Epidermal melanocyte (primary cell): ENCODE results near the gene FAM222A.

Source experiments
- DNase-seq: peaks from one replicate; pipeline ENCODE4 v3.0.0; 2011; ENCODE audit warnings: low spot score; ENCODE audit not compliant: insufficient read length

Gene FAM222A

GRCh38 chr12:109770861-109771670 lies 57.4 kb downstream of the FAM222A start:
- no peak for DNase-seq

- DNase-seq = no peak
Observed at GRCh38 chr12:109771746-109772621, 58.4 kb downstream of the FAM222A start.

GRCh38 chr12:109772622-109773321 lies 59.1 kb downstream of the FAM222A start:
- DNase-seq = no peak

GRCh38 chr12:109773384-109774011 lies 59.9 kb downstream of the FAM222A start:
- DNase-seq = no peak

- DNase-seq = peak; percentile 94
Observed at GRCh38 chr12:109775172-109775881, 61.7 kb downstream of the FAM222A start.

- DNase-seq = no peak
Observed at GRCh38 chr12:109776624-109777023, 63.0 kb downstream of the FAM222A start.

DNA sequence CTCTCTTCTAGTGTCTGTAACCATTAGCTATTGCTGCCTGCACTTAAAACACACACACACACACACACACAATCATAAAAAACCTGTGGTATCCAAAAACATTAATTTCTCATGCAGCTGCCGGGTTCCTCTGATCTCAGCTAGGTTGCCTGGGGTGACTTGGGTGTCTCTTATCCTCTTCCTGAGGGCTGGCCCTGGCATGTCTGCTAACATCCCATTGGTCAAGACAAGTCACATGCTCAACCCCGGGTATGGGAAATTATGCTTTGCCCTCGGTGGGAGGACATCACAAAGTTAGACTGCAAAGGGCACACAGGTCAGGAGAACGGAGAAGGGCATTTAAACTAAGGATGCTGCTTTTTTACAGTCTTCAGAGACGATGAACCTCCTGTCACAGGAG lies 63.9 kb downstream of the FAM222A start:
- peak; percentile 83 for DNase-seq

DNA sequence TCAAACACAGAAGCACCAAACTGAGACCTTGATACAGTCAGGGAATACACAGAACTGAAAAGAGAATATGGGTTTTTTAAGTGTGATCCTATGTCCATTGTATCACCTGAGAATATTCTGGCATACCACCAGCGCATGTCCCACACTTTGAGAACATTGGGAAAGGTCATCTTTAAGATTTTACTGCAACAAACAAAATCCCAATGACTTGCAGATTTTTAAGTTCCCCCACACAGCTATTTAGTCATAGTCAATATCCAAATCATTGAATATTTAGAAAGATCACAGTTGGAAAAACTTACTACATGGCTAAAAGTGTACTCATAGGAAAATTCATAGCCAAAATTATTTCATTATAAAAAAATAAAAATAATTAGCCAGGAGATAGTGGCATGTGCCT lies 65.1 kb downstream of the FAM222A start:
- no peak for DNase-seq

GRCh38 chr12:109779382-109779781 lies 65.8 kb downstream of the FAM222A start:
- no peak for DNase-seq

DNA sequence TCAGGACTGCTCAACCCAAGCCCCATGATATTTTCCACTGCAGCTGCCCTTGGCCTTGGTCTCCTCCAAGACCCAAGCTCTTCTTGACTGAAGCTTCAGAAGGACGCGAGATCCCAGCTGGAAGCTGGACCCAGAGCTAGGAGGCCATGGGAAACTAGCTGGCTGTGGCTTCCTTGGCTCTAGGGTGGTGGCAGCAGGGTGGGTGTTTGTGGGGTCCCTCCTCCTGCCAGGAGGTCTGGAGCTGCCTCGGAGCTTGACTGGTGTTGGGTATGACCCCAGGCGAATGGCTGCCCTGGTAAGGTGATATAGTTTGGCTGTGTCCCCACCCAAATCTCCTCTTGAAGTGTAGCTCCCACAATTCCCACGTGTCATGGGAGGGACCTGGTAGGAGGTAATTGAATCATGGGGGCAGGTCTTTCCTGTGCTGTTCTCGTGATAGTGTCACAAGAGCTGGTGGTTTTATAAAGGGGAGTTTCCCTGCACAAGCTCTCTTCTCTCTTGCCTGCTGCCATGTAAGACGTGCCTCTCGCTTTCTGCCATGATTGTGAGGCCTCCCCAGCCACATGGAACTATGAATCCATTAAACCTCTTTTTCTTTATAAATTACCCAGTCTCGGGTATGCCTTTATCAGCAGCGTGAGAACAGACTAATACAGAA lies 68.2 kb downstream of the FAM222A start:
- DNase-seq = no peak

- no peak for DNase-seq
Observed at GRCh38 chr12:109782326-109782703, 68.7 kb downstream of the FAM222A start.

DNA sequence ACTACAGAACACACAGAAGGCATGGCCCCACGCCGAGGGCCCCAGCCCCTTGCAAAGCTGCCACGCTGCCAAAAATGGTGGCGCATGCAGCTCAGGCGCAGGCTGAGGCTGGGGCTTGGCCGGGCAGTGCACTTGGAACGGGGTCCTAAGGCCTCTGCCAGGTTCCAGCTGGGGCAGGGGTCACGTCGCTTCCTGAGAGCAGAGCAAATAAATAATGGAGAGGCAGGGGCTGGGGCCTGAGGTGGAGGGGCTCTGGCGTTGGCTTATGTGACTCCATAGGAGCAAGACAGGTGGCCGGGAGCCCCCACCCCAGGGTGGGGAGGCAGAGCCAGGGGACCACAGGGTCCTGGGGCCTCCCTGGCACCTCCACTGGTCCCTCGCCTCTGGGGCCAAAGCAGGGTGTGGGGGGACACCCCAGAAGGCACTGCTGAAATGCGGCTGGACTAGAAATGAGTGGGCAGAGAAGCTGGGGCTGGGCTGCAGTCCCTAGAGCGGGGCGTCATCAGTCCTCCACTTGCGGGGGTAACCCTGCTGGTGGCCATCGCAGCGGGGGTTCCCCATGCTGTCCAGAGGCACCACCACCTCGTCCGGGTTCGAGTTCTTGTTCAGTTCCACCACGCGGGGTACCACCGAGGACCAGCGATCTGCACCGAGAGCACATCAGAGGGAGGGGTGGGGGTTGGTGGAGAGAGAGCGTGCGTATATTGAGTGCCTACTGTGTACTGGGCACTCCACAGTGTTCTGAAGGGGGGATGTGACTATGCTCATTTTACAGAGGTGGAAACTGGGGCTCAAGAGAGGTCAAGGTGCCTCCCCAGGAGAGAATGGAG lies 69.7 kb downstream of the FAM222A start:
- no peak for DNase-seq

DNA sequence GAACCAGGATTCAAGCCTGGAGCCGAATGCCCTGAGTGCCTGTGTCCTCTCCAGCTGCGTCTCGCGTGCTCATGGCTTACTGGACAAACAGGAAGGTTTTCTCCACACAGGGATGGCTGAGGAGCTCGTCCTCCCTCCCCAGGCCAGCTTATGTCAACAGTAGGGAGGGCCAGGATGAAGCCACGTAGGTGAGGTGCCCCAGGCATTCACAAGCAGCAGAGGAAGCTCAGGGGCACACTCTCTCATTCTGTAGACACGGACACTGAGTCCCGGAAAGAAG lies 70.3 kb downstream of the FAM222A start:
- no peak for DNase-seq

- DNase-seq = no peak
Observed at GRCh38 chr12:109785854-109786253, 72.2 kb downstream of the FAM222A start.

DNA sequence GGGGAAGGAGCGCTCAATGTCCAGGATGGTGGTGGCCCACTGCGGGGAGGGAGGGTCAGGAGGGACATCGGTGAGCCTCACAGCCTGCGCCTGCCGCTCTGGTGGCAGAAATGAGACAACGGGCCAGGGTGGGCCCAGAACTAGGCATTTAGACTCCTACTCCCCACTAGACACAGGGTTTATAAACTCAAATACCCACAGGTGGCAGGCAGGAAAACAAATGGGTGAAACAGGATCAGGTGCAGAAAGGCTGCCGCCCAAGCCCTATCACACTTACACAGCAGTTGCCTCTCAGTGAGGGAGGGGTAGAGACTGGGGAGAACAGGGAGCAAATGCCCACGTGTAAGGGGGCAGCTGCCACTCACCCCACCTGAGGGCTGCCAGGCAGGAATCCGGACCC lies 73.2 kb downstream of the FAM222A start:
- no peak for DNase-seq

GRCh38 chr12:109789526-109790048 lies 76.0 kb downstream of the FAM222A start:
- no peak for DNase-seq

- DNase-seq = no peak
Observed at GRCh38 chr12:109792992-109793391, 79.4 kb downstream of the FAM222A start.

DNA sequence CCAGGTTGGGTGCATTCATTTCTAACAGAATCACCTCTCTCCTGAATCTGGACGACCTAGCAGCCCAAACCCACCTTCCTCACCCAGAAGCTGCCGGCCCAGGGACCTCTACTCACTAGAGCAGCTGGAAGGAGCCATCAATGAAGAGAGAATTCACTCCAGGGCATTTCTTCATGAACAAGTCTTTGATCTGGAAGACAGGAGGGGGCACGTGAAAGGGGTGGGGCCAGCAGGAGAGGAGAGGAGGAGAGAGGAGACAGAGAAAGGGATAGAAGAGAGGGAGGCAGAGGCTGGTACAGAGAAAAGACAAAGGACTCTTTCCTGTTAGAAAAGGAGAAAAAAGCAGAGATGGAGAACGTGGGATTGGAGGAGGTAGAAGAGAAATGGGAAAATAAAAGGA lies 79.8 kb downstream of the FAM222A start:
- DNase-seq = no peak

DNA sequence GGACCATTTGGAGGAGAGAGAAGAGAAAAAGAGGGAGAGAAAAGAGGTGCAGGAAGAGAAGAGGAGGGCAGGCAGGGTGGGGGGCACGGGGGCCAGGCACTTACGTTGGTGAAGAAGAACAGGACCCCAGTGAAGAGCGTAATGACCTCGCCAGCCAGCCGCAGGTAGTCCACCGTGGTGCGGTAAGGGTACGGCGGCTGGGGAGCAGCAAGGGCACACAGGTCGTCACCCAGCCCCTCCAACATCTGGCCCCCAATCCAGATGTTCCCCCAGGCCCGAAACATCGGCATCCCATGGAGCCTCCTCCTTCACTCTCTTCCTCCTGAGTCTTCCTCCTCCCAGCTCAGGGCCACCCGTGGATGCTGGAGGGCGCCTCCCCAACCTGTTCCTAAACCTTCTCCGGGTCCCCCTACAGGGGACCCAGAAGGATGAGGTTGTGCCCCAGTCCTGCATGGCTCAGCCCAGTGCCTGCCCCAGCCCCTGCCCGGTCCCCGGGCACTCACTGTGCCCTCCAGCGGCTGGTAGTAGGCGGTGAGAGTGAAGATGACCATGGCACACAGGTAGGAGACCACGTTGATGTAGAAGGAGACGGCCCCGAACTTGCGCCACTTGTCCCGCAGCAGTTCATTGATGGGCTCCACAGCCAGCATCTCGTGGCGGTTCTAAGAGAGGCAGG lies 80.3 kb downstream of the FAM222A start:
- DNase-seq = no peak
